ENCODE results near the gene KIZ.

KIZ gene

GRCh38 chr20:21125849-21126580, at the start of gene KIZ:
Gene KIZ, plus strand, starts transcription at chr20:21126082. Its CDS starts 34 bp downstream, at chr20:21126116.
- DNase-seq: peak; percentile 96

- no peak for DNase-seq
Measured at GRCh38 chr20:21077809-21078345, 48.0 kb upstream of the KIZ start.

GRCh38 chr20:21082584-21082983, 43.3 kb upstream of the KIZ start:
- no peak for DNase-seq

- DNase-seq: no peak
Measured at GRCh38 chr20:21083825-21084325, 42.0 kb upstream of the KIZ start.

- no peak for DNase-seq
Measured at GRCh38 chr20:21087862-21088540, 37.9 kb upstream of the KIZ start.

- no peak for DNase-seq
Measured at GRCh38 chr20:21089391-21089790, 36.5 kb upstream of the KIZ start.

- DNase-seq: no peak
Measured at GRCh38 chr20:21090111-21090618, 35.7 kb upstream of the KIZ start.

GRCh38 chr20:21090721-21091120, 35.2 kb upstream of the KIZ start:
- DNase-seq: no peak

- no peak for DNase-seq
Measured at GRCh38 chr20:21092806-21093205, 33.1 kb upstream of the KIZ start.

GRCh38 chr20:21096321-21097043, 29.4 kb upstream of the KIZ start:
- DNase-seq: no peak

- DNase-seq: no peak
Measured at GRCh38 chr20:21099751-21100577, 25.9 kb upstream of the KIZ start.

- no peak for DNase-seq
Measured at GRCh38 chr20:21100578-21101452, 25.1 kb upstream of the KIZ start.

GRCh38 chr20:21101453-21101931, 24.4 kb upstream of the KIZ start:
- no peak for DNase-seq

- DNase-seq: no peak
Measured at GRCh38 chr20:21101932-21102575, 23.8 kb upstream of the KIZ start.

GRCh38 chr20:21102603-21103311, 23.1 kb upstream of the KIZ start:
- DNase-seq: no peak

GRCh38 chr20:21103582-21104465, 22.1 kb upstream of the KIZ start:
- DNase-seq: no peak

- no peak for DNase-seq
Measured at GRCh38 chr20:21104466-21104761, 21.5 kb upstream of the KIZ start.

- DNase-seq: no peak
Measured at GRCh38 chr20:21104921-21105320, 21.0 kb upstream of the KIZ start.

Measured in activated CD4-positive, alpha-beta T cell treated with anti-CD3 and anti-CD28 coated beads for 1 hour (primary cell).